GM18498 (cell line): ENCODE data around the gene RBM20.

Experiments used
- ATAC-seq: cut with Tn5 transposase; IDR thresholded peaks from one replicate; pipeline ENCODE4 v1.9.1; 2021; ENCODE audit warnings: mild to moderate bottlenecking, moderate library complexity; ENCODE audit not compliant: unreplicated experiment

The RBM20 gene

GRCh38 chr10:110847374-110847773 lies 203.2 kb downstream of the RBM20 start:
- no peak for ATAC-seq

GRCh38 chr10:110848106-110848505 lies 204.0 kb downstream of the RBM20 start:
- no peak for ATAC-seq

DNA sequence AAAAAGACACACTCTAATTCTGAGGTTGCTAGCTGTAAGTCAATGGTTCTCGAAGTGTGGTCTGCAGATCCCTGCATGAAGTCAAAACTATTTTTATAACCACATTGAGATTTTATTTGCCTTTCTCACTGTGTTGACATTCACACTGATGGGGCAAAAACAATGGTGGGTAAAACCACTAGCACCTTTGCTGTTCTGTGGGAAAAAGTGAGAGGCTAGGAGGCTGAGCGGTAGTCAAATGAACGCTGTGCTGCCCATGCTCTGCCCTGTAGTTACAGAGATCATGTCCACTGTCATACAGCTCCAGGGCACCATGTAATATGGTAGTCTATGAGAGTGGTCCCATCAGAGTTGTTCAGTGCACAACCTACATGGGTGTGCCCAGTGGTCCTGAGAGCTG lies 206.0 kb downstream of the RBM20 start:
- no peak for ATAC-seq

GRCh38 chr10:110851020-110851612 lies 207.0 kb downstream of the RBM20 start:
- ATAC-seq: no peak

- ATAC-seq: peak; percentile 51
Observed at GRCh38 chr10:110852255-110852896, 208.2 kb downstream of the RBM20 start.

DNA sequence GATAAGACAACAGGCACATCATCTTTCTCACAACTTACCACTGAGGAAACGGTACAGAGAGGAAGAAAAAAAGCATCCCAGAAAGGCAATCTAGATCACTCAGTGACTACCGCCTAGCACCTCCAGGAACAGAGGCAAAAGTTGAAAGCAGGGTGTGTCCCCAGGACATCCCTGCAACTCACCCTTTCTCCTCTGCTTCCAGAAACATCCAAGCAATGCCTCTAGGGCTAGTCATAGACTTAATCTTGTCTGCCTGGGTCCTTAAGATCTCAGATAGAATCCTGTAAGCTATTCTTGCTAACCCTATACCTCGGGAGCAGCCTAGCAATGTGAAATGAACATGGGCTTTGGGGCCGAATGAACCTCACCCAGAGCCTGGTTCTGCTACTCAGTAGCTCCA lies 208.8 kb downstream of the RBM20 start:
- peak; percentile 25 for ATAC-seq

- ATAC-seq: no peak
Observed at GRCh38 chr10:110853921-110854605, 209.9 kb downstream of the RBM20 start.

- ATAC-seq: no peak
Observed at GRCh38 chr10:110857265-110858171, 213.4 kb downstream of the RBM20 start.

- no peak for ATAC-seq
Observed at GRCh38 chr10:110858297-110858934, 214.3 kb downstream of the RBM20 start.

DNA sequence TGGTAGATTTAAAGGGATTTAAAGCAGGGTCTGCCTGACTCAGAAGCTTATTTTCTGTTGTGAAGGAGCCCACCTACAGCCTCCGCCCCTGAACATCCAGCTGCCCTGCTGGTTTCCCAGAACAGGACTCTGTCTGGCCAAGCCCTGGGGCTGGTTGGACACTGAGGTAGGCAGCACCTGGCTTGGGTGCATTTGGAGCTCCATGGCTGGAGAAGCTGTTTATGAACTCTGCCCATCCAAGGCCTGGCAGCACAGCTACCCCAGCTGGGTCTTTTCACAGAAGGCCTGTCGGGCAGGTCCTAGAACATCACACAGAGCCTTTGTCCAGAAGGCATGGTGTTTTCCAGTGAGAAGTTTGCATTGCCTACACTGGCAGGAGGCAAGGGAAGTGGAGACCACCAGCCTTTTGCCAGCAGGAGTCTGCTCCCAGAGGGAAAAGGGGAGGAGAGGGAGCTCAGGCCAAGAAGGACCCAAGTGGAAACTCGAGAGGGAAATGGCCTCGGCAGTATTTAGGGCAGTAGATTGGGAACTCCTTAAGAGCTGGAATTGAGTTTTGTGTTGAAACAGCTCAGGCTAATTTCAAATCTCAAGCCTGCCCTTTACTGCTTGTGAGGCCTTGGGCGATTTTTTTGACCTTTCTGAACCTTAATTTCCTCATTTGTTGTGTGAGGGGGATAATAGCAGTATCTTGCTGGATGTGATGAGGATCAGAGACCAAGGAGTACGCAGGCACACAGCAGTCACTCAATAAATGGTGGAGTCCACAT lies 215.3 kb downstream of the RBM20 start:
- no peak for ATAC-seq

DNA sequence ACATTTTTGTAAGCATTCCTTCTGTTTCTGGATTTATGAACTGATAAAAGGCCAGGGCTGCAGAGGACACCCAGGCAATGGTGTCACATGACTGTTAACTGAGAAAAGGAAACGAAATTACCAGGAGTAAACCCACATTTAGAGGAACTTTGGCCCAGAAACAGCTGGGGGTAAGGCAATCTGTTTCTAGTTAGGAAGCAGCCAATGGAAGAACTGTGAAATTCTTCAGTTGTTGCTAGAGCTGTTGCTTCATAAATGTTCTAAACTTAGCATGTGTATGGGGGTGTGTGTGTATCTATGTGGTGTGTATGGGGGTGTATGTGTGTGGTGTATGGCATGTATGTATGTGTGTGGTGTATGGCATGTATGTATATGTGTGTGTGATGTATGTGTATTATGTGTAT lies 215.8 kb downstream of the RBM20 start:
- peak; percentile 5 for ATAC-seq

GRCh38 chr10:110860576-110861241 lies 216.6 kb downstream of the RBM20 start:
- ATAC-seq: peak; percentile 64

GRCh38 chr10:110861476-110861875 lies 217.3 kb downstream of the RBM20 start:
- ATAC-seq: no peak

DNA sequence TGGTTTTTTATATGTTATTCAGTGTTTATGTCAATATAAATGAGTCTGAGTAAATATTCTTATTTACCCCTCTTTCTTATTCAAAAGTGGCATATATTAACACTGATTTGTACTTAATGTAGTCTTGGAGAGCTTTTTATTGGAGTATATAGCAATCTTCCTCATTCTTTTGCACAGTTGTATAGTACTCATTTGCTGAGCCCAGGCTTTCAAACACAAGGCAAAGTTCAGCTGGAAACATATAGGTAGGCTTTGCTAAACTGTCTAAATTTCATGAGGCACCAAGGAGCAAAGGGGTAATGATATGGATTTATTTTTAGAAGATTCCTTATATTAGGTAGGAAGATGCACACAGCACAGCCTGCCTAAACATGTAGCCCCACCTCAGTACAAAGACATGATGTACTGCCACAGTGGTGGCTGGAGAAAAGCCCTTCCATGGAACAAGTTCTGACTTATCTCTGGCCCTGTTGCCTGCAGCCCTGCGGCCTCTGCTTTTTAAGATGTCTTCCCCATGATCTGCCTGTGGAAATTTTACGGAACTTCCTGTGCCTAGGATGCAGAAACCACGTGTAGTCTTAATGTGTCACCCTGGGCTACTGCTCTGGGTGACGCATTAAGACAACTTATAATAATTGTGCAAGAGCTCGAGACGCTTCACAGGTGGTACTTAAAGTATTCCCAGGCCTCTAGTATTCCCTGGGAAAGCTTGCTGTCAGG lies 218.0 kb downstream of the RBM20 start:
- no peak for ATAC-seq

GRCh38 chr10:110862961-110863360 lies 218.8 kb downstream of the RBM20 start:
- ATAC-seq: no peak

DNA sequence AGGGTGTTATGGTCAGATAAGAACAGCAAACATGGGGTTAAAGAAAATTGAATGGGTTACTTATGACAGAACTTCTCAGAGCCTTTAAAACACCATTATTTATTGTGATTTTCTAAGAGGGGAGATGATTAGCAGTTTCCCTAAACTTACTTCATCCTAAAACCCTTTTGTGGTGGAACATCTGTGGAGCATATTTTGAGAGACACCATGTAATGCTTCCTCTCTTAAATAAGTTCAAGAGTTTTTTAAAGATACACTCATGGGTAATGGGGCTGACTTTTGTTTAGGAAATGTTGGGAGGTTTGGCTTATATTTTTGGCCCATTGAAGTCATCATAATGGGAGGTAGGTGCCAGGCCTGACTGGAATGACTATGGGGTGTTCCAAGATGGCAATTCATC lies 219.2 kb downstream of the RBM20 start:
- no peak for ATAC-seq

- ATAC-seq: no peak
Observed at GRCh38 chr10:110863956-110864355, 219.8 kb downstream of the RBM20 start.

DNA sequence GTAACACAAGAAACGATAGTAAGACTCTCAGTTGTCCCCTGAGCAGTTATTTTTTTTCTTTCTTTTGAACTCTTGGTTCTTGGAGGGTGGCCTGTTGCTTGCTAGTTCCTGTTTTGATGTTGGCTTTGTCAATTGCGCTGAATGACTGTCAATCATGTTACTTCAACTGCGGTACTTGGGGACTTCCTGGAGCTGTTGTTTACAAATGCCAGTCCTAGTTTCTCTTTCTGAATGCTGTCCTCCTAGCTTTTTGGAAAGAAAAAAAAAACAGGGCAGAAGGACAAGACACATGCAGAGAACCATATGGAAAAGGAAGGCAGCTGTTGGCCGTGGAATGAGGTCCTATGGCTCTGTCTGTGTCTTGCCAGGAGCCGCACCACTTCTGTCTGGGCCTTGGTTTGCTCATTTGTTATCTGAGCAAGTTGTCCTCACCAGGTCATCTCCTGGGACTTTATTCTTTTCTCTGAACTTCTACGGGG lies 220.6 kb downstream of the RBM20 start:
- ATAC-seq: peak; percentile 59
